ENCODE data around the gene KRT10.

GRCh38 chr17:40800381-40800780 lies 22.0 kb downstream of the KRT10 start:
- TF ChIP-seq, protein P1, sequence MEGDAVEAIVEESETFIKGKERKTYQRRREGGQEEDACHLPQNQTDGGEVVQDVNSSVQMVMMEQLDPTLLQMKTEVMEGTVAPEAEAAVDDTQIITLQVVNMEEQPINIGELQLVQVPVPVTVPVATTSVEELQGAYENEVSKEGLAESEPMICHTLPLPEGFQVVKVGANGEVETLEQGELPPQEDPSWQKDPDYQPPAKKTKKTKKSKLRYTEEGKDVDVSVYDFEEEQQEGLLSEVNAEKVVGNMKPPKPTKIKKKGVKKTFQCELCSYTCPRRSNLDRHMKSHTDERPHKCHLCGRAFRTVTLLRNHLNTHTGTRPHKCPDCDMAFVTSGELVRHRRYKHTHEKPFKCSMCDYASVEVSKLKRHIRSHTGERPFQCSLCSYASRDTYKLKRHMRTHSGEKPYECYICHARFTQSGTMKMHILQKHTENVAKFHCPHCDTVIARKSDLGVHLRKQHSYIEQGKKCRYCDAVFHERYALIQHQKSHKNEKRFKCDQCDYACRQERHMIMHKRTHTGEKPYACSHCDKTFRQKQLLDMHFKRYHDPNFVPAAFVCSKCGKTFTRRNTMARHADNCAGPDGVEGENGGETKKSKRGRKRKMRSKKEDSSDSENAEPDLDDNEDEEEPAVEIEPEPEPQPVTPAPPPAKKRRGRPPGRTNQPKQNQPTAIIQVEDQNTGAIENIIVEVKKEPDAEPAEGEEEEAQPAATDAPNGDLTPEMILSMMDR (IDR thresholded peaks at IDR 0.05), result no peak
- no peak for TF ChIP-seq POLR2AphosphoS5 (IDR thresholded peaks at IDR 0.05)
- no peak for TF ChIP-seq POLR2A (IDR thresholded peaks at IDR 0.05)
- TF ChIP-seq EP300 (IDR thresholded peaks at IDR 0.05; ENCODE audit: low read depth), result no peak
